CD14-positive monocyte (primary cell): ENCODE results near the gene HCCS. TPM values are rescaled to one million over a fixed set of nuclear protein-coding genes. Genes with fewer than 3 reads are reported as not detected.

Source experiments
- DNase-seq, 3 donors: peaks; one replicate each; pipeline ENCODE4 v3.0.0-alpha.2; 2011 to 2022
- H2AFZ ChIP-seq: 2 replicates; pipeline ENCODE4 v1.6.0; 2012; ENCODE audit warnings: mild to moderate bottlenecking, low read depth, low read length, inconsistent platforms; ENCODE audit not compliant: insufficient read depth, poor library complexity, severe bottlenecking
- H3K27ac ChIP-seq, 2 donors: 1 replicate in 1 of 2; 2 replicates in 1 of 2; pipeline ENCODE4 v1.5.1; 2012 to 2013; ENCODE audit warnings: low read length in 2 of 2, control low read depth in 1 of 2, inconsistent platforms in 1 of 2, low read depth in 1 of 2, mild to moderate bottlenecking in 1 of 2
- H3K27me3 ChIP-seq, 2 donors: one replicate each; pipeline versions ENCODE4 v1.6.0 to v1.6.1; 2011 to 2013; ENCODE audit warnings: low read length in 2 of 2; ENCODE audit not compliant: control insufficient read depth in 2 of 2, insufficient read depth in 2 of 2
- H3K36me3 ChIP-seq, 2 donors: replicated peaks in 1 of 2; 1 replicate in 1 of 2; 2 replicates in 1 of 2; pipeline versions ENCODE4 v1.5.1 to v1.6.1; 2012 to 2013; ENCODE audit warnings: low read length in 2 of 2, control low read depth in 1 of 2, inconsistent platforms in 1 of 2, mild to moderate bottlenecking in 1 of 2; ENCODE audit not compliant: insufficient read depth in 2 of 2, control insufficient read depth in 1 of 2
- H3K4me1 ChIP-seq, 2 donors: 1 replicate in 1 of 2; 2 replicates in 1 of 2; pipeline versions ENCODE4 v1.5.1 to v1.6.1; 2012 to 2013; ENCODE audit warnings: low read length in 2 of 2, control low read depth in 1 of 2, inconsistent platforms in 1 of 2, mild to moderate bottlenecking in 1 of 2, moderate library complexity in 1 of 2; ENCODE audit not compliant: insufficient read depth in 2 of 2, control insufficient read depth in 1 of 2
- H3K4me2 ChIP-seq: replicated peaks from 2 replicates; pipeline ENCODE3; 2012; ENCODE audit warnings: low read length, moderate library complexity, mild to moderate bottlenecking; ENCODE audit not compliant: poor library complexity, severe bottlenecking; ENCODE audit errors: extremely low read depth
- H3K4me3 ChIP-seq, 3 experiments: fragments of 200-600 bp in 1 of 3; sonication (generic) in 1 of 3; replicated peaks in 1 of 3; 1 replicate in 2 of 3; 2 replicates in 1 of 3; pipeline ENCODE4 v1.5.1; 2011 to 2013; ENCODE audit warnings: low read length in 3 of 3, mild to moderate bottlenecking in 3 of 3, control low read depth in 2 of 3, low read depth in 2 of 3, inconsistent platforms in 1 of 3, moderate library complexity in 1 of 3
- H3K79me2 ChIP-seq: 2 replicates; pipeline ENCODE4 v1.6.0; 2012; ENCODE audit warnings: mild to moderate bottlenecking, control low read depth, inconsistent platforms, low read length, moderate library complexity; ENCODE audit not compliant: insufficient read depth
- H3K9ac ChIP-seq: 2 replicates; pipeline ENCODE4 v1.6.0; 2017; ENCODE audit warnings: low read length, mild to moderate bottlenecking; ENCODE audit not compliant: insufficient read depth, poor library complexity, severe bottlenecking
- H3K9me3 ChIP-seq, 2 donors: replicated peaks in 1 of 2; 1 replicate in 1 of 2; 2 replicates in 1 of 2; pipeline versions ENCODE4 v1.5.1 to v1.6.1; 2012 to 2013; ENCODE audit warnings: low read length in 2 of 2, control low read depth in 1 of 2; ENCODE audit not compliant: control insufficient read depth in 1 of 2, insufficient read depth in 1 of 2
- H4K20me1 ChIP-seq: 2 replicates; pipeline ENCODE4 v1.6.0; 2012; ENCODE audit warnings: mild to moderate bottlenecking, low read length, control low read depth, moderate library complexity; ENCODE audit not compliant: insufficient read depth
- H3K27ac Mint-ChIP-seq, 7 donors: one replicate each; pipeline ENCODE4 v1.8.0; 2020; ENCODE audit warnings: mild to moderate bottlenecking in 7 of 7, mixed read lengths in 7 of 7, moderate library complexity in 6 of 7, inconsistent platforms in 2 of 7
- H3K27me3 Mint-ChIP-seq, 3 donors: one replicate each; pipeline ENCODE4 v1.8.0; 2021 to 2022; ENCODE audit warnings: low read depth in 3 of 3, mild to moderate bottlenecking in 3 of 3, mixed read lengths in 3 of 3, moderate library complexity in 3 of 3, inconsistent platforms in 1 of 3
- H3K36me3 Mint-ChIP-seq, 2 donors: one replicate each; pipeline ENCODE4 v1.8.0; 2020; ENCODE audit warnings: mixed read lengths in 2 of 2, inconsistent platforms in 1 of 2, mild to moderate bottlenecking in 1 of 2
- H3K4me1 Mint-ChIP-seq: one replicate; pipeline ENCODE4 v1.8.0; 2020; ENCODE audit warnings: mild to moderate bottlenecking, mixed read lengths
- H3K4me3 Mint-ChIP-seq, 2 donors: one replicate each; pipeline ENCODE4 v1.8.0; 2020; ENCODE audit warnings: mild to moderate bottlenecking in 2 of 2, mixed read lengths in 2 of 2, moderate library complexity in 1 of 2
- H3K9me3 Mint-ChIP-seq, 7 donors: one replicate each; pipeline ENCODE4 v1.8.0; 2020 to 2022; ENCODE audit warnings: mixed read lengths in 7 of 7, mild to moderate bottlenecking in 6 of 7, moderate library complexity in 6 of 7, inconsistent platforms in 2 of 7
- WGBS: methylation state at CpG from one replicate; pipeline ENCODE4 v1.1.5; 2013; ENCODE audit warnings: missing lambda C conversion rate; ENCODE audit not compliant: insufficient coverage; 5-methylcytosine and 5-hydroxymethylcytosine counted together
- intact Hi-C, 2 donors: fragments of 100-400 bp; cut with micrococcal nuclease; formaldehyde crosslinking; loops; one replicate each; pipeline versions ENCODE4 v1.15.0 to v1.15.1; 2023
- polyA plus RNA-seq, 3 donors: library from polyadenylated mRNA; depleted of rRNA in 1 of 3; unstranded in 2 of 3; stranded (reverse) in 1 of 3; fragments of 300-500 nt in 2 of 3; fragments of >200 nt in 1 of 3; fragmentation: Illumina TruSeq in 2 of 3; gene quantifications; 1 replicate in 2 of 3; 2 replicates in 1 of 3; pipeline ENCODE4 v1.2.3, GENCODE V29; 2012 to 2021
- small RNA-seq: library from RNA; depleted of rRNA; stranded (forward); fragments of <200 nt; gene quantifications from one replicate; pipeline ENCODE3, GENCODE V24; 2012; ENCODE audit warnings: low read depth; ENCODE audit not compliant: insufficient read length
- TF ChIP-seq, protein P1 (sequence below): fragments of 200-600 bp; IDR thresholded peaks from one replicate; pipeline ENCODE4 v1.8.0; 2022; ENCODE audit warnings: antibody characterized with exemption, mild to moderate bottlenecking

Gene HCCS
- polyA plus RNA-seq, 3 donors, result 15.2 to 52.2 (median 38.9) TPM

DNA sequence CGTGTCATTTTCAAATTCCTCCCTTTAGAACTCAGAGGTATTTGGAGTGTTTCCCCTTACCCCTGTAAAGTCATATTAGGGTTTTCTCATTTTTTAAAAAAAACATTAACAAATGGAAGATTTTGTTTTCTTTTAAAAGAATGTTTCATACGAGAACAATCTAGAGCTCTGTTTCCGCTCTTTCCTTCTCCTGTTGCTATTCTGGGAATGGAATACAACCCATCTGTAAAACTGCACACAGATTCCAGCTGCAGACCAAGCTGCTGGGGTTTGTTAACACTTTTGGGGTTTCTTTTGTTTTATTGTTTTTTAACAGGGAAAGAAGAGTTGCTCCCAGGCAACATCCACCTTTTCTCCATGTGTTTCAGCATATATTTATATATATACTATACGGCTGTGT lies 61.3 kb downstream of the HCCS start:
- Histone ChIP-seq H3K9ac (no peak overlapping the region), H3K4me1 (no peaks in the 10 kb centered on the region), H3K4me3 (no peak overlapping the region), H3K4me2 (no peak overlapping the region), H3K27ac (no peak overlapping the region), H2AFZ (no peak overlapping the region), H4K20me1 (no peaks in the 10 kb centered on the region), H3K36me3 (no peaks in the 10 kb centered on the region), H3K79me2 (no peaks in the 10 kb centered on the region), H3K27me3 (no peaks in the 10 kb centered on the region), H3K9me3 (no peaks in the 10 kb centered on the region)
- intact Hi-C loops, result no loop called here
- H3K9me3 Mint-ChIP-seq, result peaks cover 0 to 5% (median 0%) of the 10 kb centered on the region in 7 donors
- DNase-seq, result no peak
- no peak overlapping the region for H3K4me3 Mint-ChIP-seq
- H3K27me3 Mint-ChIP-seq, result peaks cover 1 to 7% (median 3%) of the 10 kb centered on the region in 3 donors
- H3K4me1 Mint-ChIP-seq, result peaks cover 4% of the 10 kb centered on the region
- TF ChIP-seq, protein P1, sequence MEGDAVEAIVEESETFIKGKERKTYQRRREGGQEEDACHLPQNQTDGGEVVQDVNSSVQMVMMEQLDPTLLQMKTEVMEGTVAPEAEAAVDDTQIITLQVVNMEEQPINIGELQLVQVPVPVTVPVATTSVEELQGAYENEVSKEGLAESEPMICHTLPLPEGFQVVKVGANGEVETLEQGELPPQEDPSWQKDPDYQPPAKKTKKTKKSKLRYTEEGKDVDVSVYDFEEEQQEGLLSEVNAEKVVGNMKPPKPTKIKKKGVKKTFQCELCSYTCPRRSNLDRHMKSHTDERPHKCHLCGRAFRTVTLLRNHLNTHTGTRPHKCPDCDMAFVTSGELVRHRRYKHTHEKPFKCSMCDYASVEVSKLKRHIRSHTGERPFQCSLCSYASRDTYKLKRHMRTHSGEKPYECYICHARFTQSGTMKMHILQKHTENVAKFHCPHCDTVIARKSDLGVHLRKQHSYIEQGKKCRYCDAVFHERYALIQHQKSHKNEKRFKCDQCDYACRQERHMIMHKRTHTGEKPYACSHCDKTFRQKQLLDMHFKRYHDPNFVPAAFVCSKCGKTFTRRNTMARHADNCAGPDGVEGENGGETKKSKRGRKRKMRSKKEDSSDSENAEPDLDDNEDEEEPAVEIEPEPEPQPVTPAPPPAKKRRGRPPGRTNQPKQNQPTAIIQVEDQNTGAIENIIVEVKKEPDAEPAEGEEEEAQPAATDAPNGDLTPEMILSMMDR, result no peak
- WGBS, result no CpG with 5 or more reads among the region's 4 CpGs
- no peaks in the 10 kb centered on the region for H3K36me3 Mint-ChIP-seq
- no peak overlapping the region for H3K27ac Mint-ChIP-seq

Small RNA genes lying within 50 kb of the gene (small RNA-seq; reads per million reads assigned to genes)
- gene RF00019, result not detected
- not detected for gene RF02271

Other genes with a start within 250 kb of the HCCS start
- gene AMELX, start 182.1 kb downstream of the HCCS start, polyA plus RNA-seq, result not detected